ENCODE results near the gene RGMA. TPM values are rescaled to one million over a fixed set of nuclear protein-coding genes. Genes with fewer than 3 reads are reported as not detected.

Gene RGMA
- total RNA-seq, 4 donors from 2014 or later: 28.2 to 110 (median 45.6) TPM

GRCh38 chr15:93031103-93031464 is 57.9 kb downstream of the RGMA start:
- 68% methylated on average over 9 of the region's 9 CpGs for WGBS, 2 donors
- TF ChIP-seq EP300 (IDR thresholded peaks at IDR 0.05): no peak
- no peak for TF ChIP-seq CTCF (IDR thresholded peaks at IDR 0.05)
- TF ChIP-seq POLR2A (IDR thresholded peaks at IDR 0.05): no peak
- Histone ChIP-seq H3K9me3 (no peaks in the 10 kb centered on the region), H3K27ac (peak overlapping the region in 1 of 4 donors; percentile 94), H3K4me3 (no peak overlapping the region), H3K4me1 (peaks cover 0 to 56% (median 47%) of the 10 kb centered on the region in 4 donors), H3K27me3 (no peaks in the 10 kb centered on the region), H3K36me3 (peaks cover 0 to 9% (median 0%) of the 10 kb centered on the region in 3 donors)
- no peak for DNase-seq (ENCODE audit: low spot score in 2 of 2)

GRCh38 chr15:93030430-93031102 is 58.4 kb downstream of the RGMA start:
- peak; percentile 70 to 88 for DNase-seq (ENCODE audit: low spot score in 2 of 2)
- H3K4me1 ChIP-seq: peaks cover 0 to 57% (median 48%) of the 10 kb centered on the region in 4 donors

GRCh38 chr15:93029836-93030429 is 59.1 kb downstream of the RGMA start:
- no peak overlapping the region for H3K4me3 ChIP-seq
- H3K9me3 ChIP-seq: no peaks in the 10 kb centered on the region
- H3K27ac ChIP-seq: peak overlapping the region; percentile 38 to 96 (median 84)
- DNase-seq (ENCODE audit: low spot score in 2 of 2): no peak
- H3K4me1 ChIP-seq: peaks cover 0 to 62% (median 49%) of the 10 kb centered on the region in 4 donors
- peaks cover 0 to 17% (median 0%) of the 10 kb centered on the region in 3 donors for H3K36me3 ChIP-seq
- H3K27me3 ChIP-seq: no peaks in the 10 kb centered on the region
- no peak for TF ChIP-seq POLR2A (IDR thresholded peaks at IDR 0.05)
- TF ChIP-seq EP300 (IDR thresholded peaks at IDR 0.05): no peak
- no peak for TF ChIP-seq CTCF (IDR thresholded peaks at IDR 0.05)
- 74 to 76% methylated on average over 6 to 10 of the region's 12 CpGs for WGBS, 2 donors

More at GRCh38 chr15:93030430-93031102, 58.4 kb downstream of the RGMA start:
- no peak overlapping the region for H3K4me3 ChIP-seq
- 10 to 17% methylated on average over 15 of the region's 20 CpGs for WGBS, 2 donors
- no peaks in the 10 kb centered on the region for H3K27me3 ChIP-seq
- peaks cover 0 to 11% (median 0%) of the 10 kb centered on the region in 3 donors for H3K36me3 ChIP-seq
- H3K9me3 ChIP-seq: no peaks in the 10 kb centered on the region
- peak overlapping the region; percentile 38 to 96 (median 84) for H3K27ac ChIP-seq
- TF ChIP-seq EP300 (IDR thresholded peaks at IDR 0.05): peak in 1 of 2 donors; percentile 30
- TF ChIP-seq POLR2A (IDR thresholded peaks at IDR 0.05): no peak
- TF ChIP-seq CTCF (IDR thresholded peaks at IDR 0.05): peak; percentile 83 to 96 (median 92)

GRCh38 chr15:93029214-93029835 is 59.7 kb downstream of the RGMA start:
- no peak for DNase-seq (ENCODE audit: low spot score in 2 of 2)
- no peak overlapping the region for H3K4me3 ChIP-seq
- H3K9me3 ChIP-seq: no peaks in the 10 kb centered on the region
- H3K27ac ChIP-seq: peak overlapping the region; percentile 54 to 96 (median 84)
- H3K4me1 ChIP-seq: peaks cover 0 to 67% (median 49%) of the 10 kb centered on the region in 4 donors
- H3K36me3 ChIP-seq: peaks cover 0 to 23% (median 2%) of the 10 kb centered on the region in 3 donors
- WGBS, 2 donors: 58 to 60% methylated on average over 17 of the region's 17 CpGs
- TF ChIP-seq EP300 (IDR thresholded peaks at IDR 0.05) (no peak), CTCF (IDR thresholded peaks at IDR 0.05) (no peak), POLR2A (IDR thresholded peaks at IDR 0.05) (no peak)
- H3K27me3 ChIP-seq: no peaks in the 10 kb centered on the region

Data from tibial nerve (tissue), 4 donors.